ENCODE measurements around the gene PPT2. TPM values are rescaled to one million over a fixed set of nuclear protein-coding genes. Genes with fewer than 3 reads are reported as not detected.

The PPT2 gene
- polyA plus RNA-seq, 4 donors = 3.1 to 26.5 (median 10.3) TPM

- H3K27ac ChIP-seq (ENCODE audit: low read depth in 1 of 3, low read length in 2 of 3) = peak overlapping the region in 1 of 3 donors; percentile 64
Measured at GRCh38 chr6:32110632-32111031, 43.3 kb upstream of the PPT2 start.

GRCh38 chr6:32111424-32112066 lies 42.4 kb upstream of the PPT2 start:
- Histone ChIP-seq H3K9me3 (ENCODE audit: control insufficient read depth in 2 of 2, insufficient read depth in 1 of 2, low read depth in 1 of 2, low read length in 1 of 2) (no peaks in the 10 kb centered on the region), H3K4me3 (ENCODE audit: low read depth in 1 of 3, low read length in 3 of 3) (no peak overlapping the region), H3K4me1 (ENCODE audit: control insufficient read depth in 3 of 3, insufficient read depth in 2 of 3, low read depth in 1 of 3, low read length in 2 of 3) (peaks cover 0 to 36% (median 5%) of the 10 kb centered on the region in 3 donors), H3K27ac (ENCODE audit: low read depth in 1 of 3, low read length in 2 of 3) (peak overlapping the region in 2 of 3 donors; percentile 62 to 64), H3K27me3 (ENCODE audit: control insufficient read depth in 3 of 3, insufficient read depth in 3 of 3, low read length in 3 of 3) (peaks cover 0 to 9% (median 0%) of the 10 kb centered on the region in 3 donors), H3K36me3 (ENCODE audit: control insufficient read depth in 3 of 3, insufficient read depth in 2 of 3, low read depth in 1 of 3, low read length in 3 of 3) (peaks cover 0 to 35% (median 2%) of the 10 kb centered on the region in 3 donors)
- DNase-seq = no peak
- 56 to 83% (median 81%) methylated on average over 7 of the region's 7 CpGs for WGBS, 3 donors
- FAIRE-seq = no peak

More at GRCh38 chr6:32110632-32111031, 43.3 kb upstream of the PPT2 start:
- H3K36me3 ChIP-seq (ENCODE audit: control insufficient read depth in 3 of 3, insufficient read depth in 2 of 3, low read depth in 1 of 3, low read length in 3 of 3) = peaks cover 0 to 26% (median 2%) of the 10 kb centered on the region in 3 donors
- DNase-seq = no peak
- FAIRE-seq = no peak
- no peak overlapping the region for H3K4me3 ChIP-seq (ENCODE audit: low read depth in 1 of 3, low read length in 3 of 3)
- H3K4me1 ChIP-seq (ENCODE audit: control insufficient read depth in 3 of 3, insufficient read depth in 2 of 3, low read depth in 1 of 3, low read length in 2 of 3) = peaks cover 0 to 36% (median 5%) of the 10 kb centered on the region in 3 donors
- H3K9me3 ChIP-seq (ENCODE audit: control insufficient read depth in 2 of 2, insufficient read depth in 1 of 2, low read depth in 1 of 2, low read length in 1 of 2) = no peaks in the 10 kb centered on the region
- H3K27me3 ChIP-seq (ENCODE audit: control insufficient read depth in 3 of 3, insufficient read depth in 3 of 3, low read length in 3 of 3) = peaks cover 0 to 9% (median 0%) of the 10 kb centered on the region in 3 donors
- 8 to 38% (median 32%) methylated on average over 7 of the region's 7 CpGs for WGBS, 3 donors

- peaks cover 0 to 9% (median 0%) of the 10 kb centered on the region in 3 donors for H3K27me3 ChIP-seq (ENCODE audit: control insufficient read depth in 3 of 3, insufficient read depth in 3 of 3, low read length in 3 of 3)
- no peaks in the 10 kb centered on the region for H3K9me3 ChIP-seq (ENCODE audit: control insufficient read depth in 2 of 2, insufficient read depth in 1 of 2, low read depth in 1 of 2, low read length in 1 of 2)
- FAIRE-seq = no peak
- peak overlapping the region in 2 of 3 donors; percentile 62 to 64 for H3K27ac ChIP-seq (ENCODE audit: low read depth in 1 of 3, low read length in 2 of 3)
- no peak for DNase-seq
- no peak overlapping the region for H3K4me3 ChIP-seq (ENCODE audit: low read depth in 1 of 3, low read length in 3 of 3)
- peaks cover 0 to 29% (median 3%) of the 10 kb centered on the region in 3 donors for H3K4me1 ChIP-seq (ENCODE audit: control insufficient read depth in 3 of 3, insufficient read depth in 2 of 3, low read depth in 1 of 3, low read length in 2 of 3)
- WGBS, 3 donors = 53 to 72% (median 70%) methylated on average over 9 of the region's 9 CpGs
- peaks cover 0 to 45% (median 8%) of the 10 kb centered on the region in 3 donors for H3K36me3 ChIP-seq (ENCODE audit: control insufficient read depth in 3 of 3, insufficient read depth in 2 of 3, low read depth in 1 of 3, low read length in 3 of 3)
Measured at GRCh38 chr6:32112431-32112980, 41.4 kb upstream of the PPT2 start.

GRCh38 chr6:32113386-32114352 lies 40.3 kb upstream of the PPT2 start:
- 72 to 74% (median 74%) methylated on average over 9 of the region's 9 CpGs for WGBS, 3 donors
- peaks cover 0 to 6% (median 0%) of the 10 kb centered on the region in 3 donors for H3K27me3 ChIP-seq (ENCODE audit: control insufficient read depth in 3 of 3, insufficient read depth in 3 of 3, low read length in 3 of 3)
- peak overlapping the region; percentile 12 to 82 (median 62) for H3K27ac ChIP-seq (ENCODE audit: low read depth in 1 of 3, low read length in 2 of 3)
- H3K4me3 ChIP-seq (ENCODE audit: low read depth in 1 of 3, low read length in 3 of 3) = no peak overlapping the region
- no peak for FAIRE-seq
- peak in 1 of 2 donors; percentile 62 for DNase-seq
- H3K9me3 ChIP-seq (ENCODE audit: control insufficient read depth in 2 of 2, insufficient read depth in 1 of 2, low read depth in 1 of 2, low read length in 1 of 2) = no peaks in the 10 kb centered on the region
- H3K4me1 ChIP-seq (ENCODE audit: control insufficient read depth in 3 of 3, insufficient read depth in 2 of 3, low read depth in 1 of 3, low read length in 2 of 3) = peaks cover 0 to 18% (median 3%) of the 10 kb centered on the region in 3 donors
- peaks cover 5 to 55% (median 11%) of the 10 kb centered on the region in 3 donors for H3K36me3 ChIP-seq (ENCODE audit: control insufficient read depth in 3 of 3, insufficient read depth in 2 of 3, low read depth in 1 of 3, low read length in 3 of 3)

GRCh38 chr6:32114796-32115195 lies 39.1 kb upstream of the PPT2 start:
- H3K4me1 ChIP-seq (ENCODE audit: control insufficient read depth in 3 of 3, insufficient read depth in 2 of 3, low read depth in 1 of 3, low read length in 2 of 3) = peaks cover 0 to 13% (median 0%) of the 10 kb centered on the region in 3 donors
- no peaks in the 10 kb centered on the region for H3K9me3 ChIP-seq (ENCODE audit: control insufficient read depth in 2 of 2, insufficient read depth in 1 of 2, low read depth in 1 of 2, low read length in 1 of 2)
- FAIRE-seq = no peak
- H3K27ac ChIP-seq (ENCODE audit: low read depth in 1 of 3, low read length in 2 of 3) = peak overlapping the region in 1 of 3 donors; percentile 55
- H3K27me3 ChIP-seq (ENCODE audit: control insufficient read depth in 3 of 3, insufficient read depth in 3 of 3, low read length in 3 of 3) = no peaks in the 10 kb centered on the region
- peaks cover 5 to 58% (median 11%) of the 10 kb centered on the region in 3 donors for H3K36me3 ChIP-seq (ENCODE audit: control insufficient read depth in 3 of 3, insufficient read depth in 2 of 3, low read depth in 1 of 3, low read length in 3 of 3)
- H3K4me3 ChIP-seq (ENCODE audit: low read depth in 1 of 3, low read length in 3 of 3) = no peak overlapping the region
- WGBS, 3 donors = 72 to 84% (median 82%) methylated on average over 8 of the region's 8 CpGs
- DNase-seq = no peak

- Histone ChIP-seq H3K27ac (ENCODE audit: low read depth in 1 of 3, low read length in 2 of 3) (no peak overlapping the region), H3K36me3 (ENCODE audit: control insufficient read depth in 3 of 3, insufficient read depth in 2 of 3, low read depth in 1 of 3, low read length in 3 of 3) (peaks cover 7 to 65% (median 14%) of the 10 kb centered on the region in 3 donors), H3K4me1 (ENCODE audit: control insufficient read depth in 3 of 3, insufficient read depth in 2 of 3, low read depth in 1 of 3, low read length in 2 of 3) (peaks cover 0 to 14% (median 0%) of the 10 kb centered on the region in 3 donors), H3K27me3 (ENCODE audit: control insufficient read depth in 3 of 3, insufficient read depth in 3 of 3, low read length in 3 of 3) (no peaks in the 10 kb centered on the region), H3K9me3 (ENCODE audit: control insufficient read depth in 2 of 2, insufficient read depth in 1 of 2, low read depth in 1 of 2, low read length in 1 of 2) (no peaks in the 10 kb centered on the region), H3K4me3 (ENCODE audit: low read depth in 1 of 3, low read length in 3 of 3) (no peak overlapping the region)
- DNase-seq (no peak), FAIRE-seq (no peak)
- 85 to 91% (median 91%) methylated on average over 6 of the region's 6 CpGs for WGBS, 3 donors
Measured at GRCh38 chr6:32115623-32116022, 38.3 kb upstream of the PPT2 start.

- H3K27ac ChIP-seq (ENCODE audit: low read depth in 1 of 3, low read length in 2 of 3) = no peak overlapping the region
- no peak for DNase-seq
- no peaks in the 10 kb centered on the region for H3K9me3 ChIP-seq (ENCODE audit: control insufficient read depth in 2 of 2, insufficient read depth in 1 of 2, low read depth in 1 of 2, low read length in 1 of 2)
- WGBS, 3 donors = 89 to 95% (median 92%) methylated on average over 7 of the region's 7 CpGs
- peaks cover 0 to 14% (median 0%) of the 10 kb centered on the region in 3 donors for H3K4me1 ChIP-seq (ENCODE audit: control insufficient read depth in 3 of 3, insufficient read depth in 2 of 3, low read depth in 1 of 3, low read length in 2 of 3)
- H3K36me3 ChIP-seq (ENCODE audit: control insufficient read depth in 3 of 3, insufficient read depth in 2 of 3, low read depth in 1 of 3, low read length in 3 of 3) = peaks cover 12 to 72% (median 16%) of the 10 kb centered on the region in 3 donors
- H3K27me3 ChIP-seq (ENCODE audit: control insufficient read depth in 3 of 3, insufficient read depth in 3 of 3, low read length in 3 of 3) = no peaks in the 10 kb centered on the region
- no peak for FAIRE-seq
- H3K4me3 ChIP-seq (ENCODE audit: low read depth in 1 of 3, low read length in 3 of 3) = no peak overlapping the region
Measured at GRCh38 chr6:32116674-32117073, 37.3 kb upstream of the PPT2 start.

GRCh38 chr6:32117461-32117860 lies 36.5 kb upstream of the PPT2 start:
- Histone ChIP-seq H3K9me3 (ENCODE audit: control insufficient read depth in 2 of 2, insufficient read depth in 1 of 2, low read depth in 1 of 2, low read length in 1 of 2) (no peaks in the 10 kb centered on the region), H3K27ac (ENCODE audit: low read depth in 1 of 3, low read length in 2 of 3) (no peak overlapping the region), H3K4me1 (ENCODE audit: control insufficient read depth in 3 of 3, insufficient read depth in 2 of 3, low read depth in 1 of 3, low read length in 2 of 3) (peaks cover 0 to 14% (median 0%) of the 10 kb centered on the region in 3 donors), H3K4me3 (ENCODE audit: low read depth in 1 of 3, low read length in 3 of 3) (no peak overlapping the region), H3K27me3 (ENCODE audit: control insufficient read depth in 3 of 3, insufficient read depth in 3 of 3, low read length in 3 of 3) (no peaks in the 10 kb centered on the region), H3K36me3 (ENCODE audit: control insufficient read depth in 3 of 3, insufficient read depth in 2 of 3, low read depth in 1 of 3, low read length in 3 of 3) (peaks cover 12 to 79% (median 21%) of the 10 kb centered on the region in 3 donors)
- DNase-seq (no peak), FAIRE-seq (no peak)
- WGBS, 3 donors = 90 to 98% (median 91%) methylated on average over 9 of the region's 9 CpGs
